ENCODE results near the gene TPSD1.
"Not testable (repeated sequence)": the region's sequence is repeated elsewhere in the genome, so short reads cannot be mapped to it uniquely, and the experiment has no call there.

The TPSD1 gene

GRCh38 chr16:1241081-1241480 is 14.8 kb upstream of the TPSD1 start:
- DNase-seq (ENCODE audit: low read depth), result not testable (repeated sequence)

GRCh38 chr16:1243363-1243762 is 12.5 kb upstream of the TPSD1 start:
- not testable (repeated sequence) for DNase-seq (ENCODE audit: low read depth)

GRCh38 chr16:1243907-1244850 is 11.7 kb upstream of the TPSD1 start:
- DNase-seq (ENCODE audit: low read depth), result not testable (repeated sequence)

GRCh38 chr16:1244881-1245280 is 11.0 kb upstream of the TPSD1 start:
- DNase-seq (ENCODE audit: low read depth), result no peak

GRCh38 chr16:1245452-1246020 is 10.3 kb upstream of the TPSD1 start:
- no peak for DNase-seq (ENCODE audit: low read depth)

- not testable (repeated sequence) for DNase-seq (ENCODE audit: low read depth)
Observed at GRCh38 chr16:1247903-1248537, 7.8 kb upstream of the TPSD1 start.

- not testable (repeated sequence) for DNase-seq (ENCODE audit: low read depth)
Observed at GRCh38 chr16:1249031-1249755, 6.7 kb upstream of the TPSD1 start.

- DNase-seq (ENCODE audit: low read depth), result not testable (repeated sequence)
Observed at GRCh38 chr16:1253701-1254364, 2.0 kb upstream of the TPSD1 start.

- DNase-seq (ENCODE audit: low read depth), result not testable (repeated sequence)
Observed at GRCh38 chr16:1254821-1255220, 1.0 kb upstream of the TPSD1 start.

GRCh38 chr16:1256296-1256873 is 516 bp downstream of the TPSD1 start:
- DNase-seq (ENCODE audit: low read depth), result not testable (repeated sequence)

- no peak for DNase-seq (ENCODE audit: low read depth)
Observed at GRCh38 chr16:1256874-1257322, 1.0 kb downstream of the TPSD1 start.

GRCh38 chr16:1257561-1258224 is 1.8 kb downstream of the TPSD1 start:
- DNase-seq (ENCODE audit: low read depth), result no peak

GRCh38 chr16:1258225-1258600 is 2.3 kb downstream of the TPSD1 start:
- DNase-seq (ENCODE audit: low read depth), result no peak

- no peak for DNase-seq (ENCODE audit: low read depth)
Observed at GRCh38 chr16:1258906-1259759, 3.3 kb downstream of the TPSD1 start.

GRCh38 chr16:1259760-1260068 is 3.8 kb downstream of the TPSD1 start:
- no peak for DNase-seq (ENCODE audit: low read depth)

- no peak for DNase-seq (ENCODE audit: low read depth)
Observed at GRCh38 chr16:1260101-1260680, 4.3 kb downstream of the TPSD1 start.

GRCh38 chr16:1261131-1261892 is 5.4 kb downstream of the TPSD1 start:
- DNase-seq (ENCODE audit: low read depth), result no peak

GRCh38 chr16:1262210-1262845 is 6.5 kb downstream of the TPSD1 start:
- DNase-seq (ENCODE audit: low read depth), result no peak

Measured in stimulated activated CD8-positive, alpha-beta memory T cell treated with anti-CD3 and anti-CD28 coated beads, Interleukin-4, amount 100 ng/mL, for 24 hours (primary cell).